Endometrium (tissue), 2 donors: Measurements from ENCODE around the gene SIGLEC1.

Experiments
- FAIRE-seq: peaks from 2 replicates; lab custom pipeline; 2012; peaks lifted over from hg19 to GRCh38; lab: Jason Lieb, UNC
- donor health status: control.
- donor health status: control.

Gene SIGLEC1

DNA sequence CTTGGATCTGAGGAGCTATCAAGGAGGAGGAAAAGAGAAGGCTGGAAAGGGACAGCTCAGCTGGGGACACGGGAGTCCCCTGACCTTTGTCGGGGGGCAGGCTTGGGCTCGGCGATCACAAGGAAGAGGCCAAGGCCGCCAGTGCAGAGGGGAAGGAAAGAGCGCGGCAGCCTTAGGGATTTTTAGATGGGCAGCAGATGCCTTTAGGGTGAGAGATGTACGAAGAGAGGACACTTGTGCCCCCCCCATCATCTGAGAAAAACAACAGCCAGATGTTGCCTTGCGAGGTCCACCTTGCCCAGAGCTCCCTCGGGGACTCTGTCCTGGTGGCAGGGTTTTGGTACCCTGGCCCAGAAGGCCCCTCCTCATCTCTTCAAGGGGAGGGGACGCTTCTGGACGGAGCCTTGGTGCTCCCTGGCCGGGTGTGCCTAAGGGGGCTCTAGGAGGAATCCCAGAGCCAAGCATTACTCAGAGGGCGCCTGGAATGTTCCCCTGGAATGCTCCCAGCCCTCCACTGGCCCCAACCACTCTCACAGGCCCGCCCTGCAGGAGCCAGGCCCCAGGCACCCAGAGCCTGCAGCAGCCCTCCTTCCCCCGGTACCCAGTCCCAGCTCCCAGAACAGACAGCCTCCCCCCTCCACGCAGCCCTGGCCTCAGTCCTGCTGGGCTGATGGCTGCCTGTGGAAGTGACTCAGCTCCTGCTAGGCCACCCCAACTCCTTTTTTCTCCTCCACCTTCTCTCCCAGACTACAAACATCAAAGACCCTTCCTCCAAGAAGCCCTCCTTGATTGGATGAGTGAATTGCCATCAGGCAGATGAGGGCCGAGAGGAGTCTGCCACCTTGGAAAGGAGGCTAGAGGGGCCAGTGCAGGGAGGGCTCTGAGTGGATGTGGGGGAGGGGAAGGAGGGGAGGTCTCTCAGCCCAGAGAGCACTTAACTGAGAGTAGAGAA lies 32.4 kb downstream of the SIGLEC1 start:
- no peak for FAIRE-seq

DNA sequence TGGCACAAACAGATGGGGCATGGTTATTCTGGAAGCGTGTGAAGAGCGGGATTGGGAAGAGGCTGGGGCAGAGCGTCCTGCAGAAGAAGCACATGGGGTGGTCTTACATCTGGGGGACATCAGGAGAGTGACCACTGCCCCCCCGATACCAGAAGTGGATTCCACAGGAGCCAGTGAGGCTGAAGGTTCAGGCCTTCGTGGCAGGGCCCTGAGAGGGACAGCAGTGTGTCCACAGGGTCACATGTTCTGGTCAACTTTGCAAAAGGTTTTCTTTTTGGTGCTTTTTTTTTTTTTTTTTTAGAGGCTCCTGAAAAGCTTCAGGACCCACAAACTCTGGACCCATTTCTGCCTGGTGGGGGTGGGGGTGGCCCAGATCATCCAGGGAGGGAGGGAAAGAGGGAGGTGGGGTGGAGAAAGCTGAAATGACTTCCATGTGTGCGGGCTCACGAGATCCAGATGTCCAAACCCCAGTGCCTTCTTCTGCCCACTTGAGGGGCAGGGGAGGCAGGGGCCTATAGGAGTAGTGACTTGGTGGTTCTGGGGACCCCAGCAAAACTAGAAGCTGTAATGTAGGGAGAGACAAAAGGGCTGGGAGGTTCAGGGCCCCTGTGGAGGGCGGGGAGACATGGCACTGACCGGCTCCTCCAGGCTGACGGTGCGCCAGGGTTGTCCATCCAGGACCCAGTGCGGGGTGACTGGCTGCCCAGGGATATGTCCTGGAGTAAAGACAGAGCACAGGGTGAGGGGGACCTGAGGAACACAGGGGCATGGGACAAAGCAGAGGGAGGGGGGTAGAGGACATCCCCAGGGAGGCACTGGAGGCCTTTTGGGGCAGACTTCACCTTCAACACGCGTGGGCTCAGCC lies 33.3 kb downstream of the SIGLEC1 start:
- no peak for FAIRE-seq

- FAIRE-seq, result no peak
Observed at GRCh38 chr20:3678198-3678597, 34.2 kb downstream of the SIGLEC1 start.

DNA sequence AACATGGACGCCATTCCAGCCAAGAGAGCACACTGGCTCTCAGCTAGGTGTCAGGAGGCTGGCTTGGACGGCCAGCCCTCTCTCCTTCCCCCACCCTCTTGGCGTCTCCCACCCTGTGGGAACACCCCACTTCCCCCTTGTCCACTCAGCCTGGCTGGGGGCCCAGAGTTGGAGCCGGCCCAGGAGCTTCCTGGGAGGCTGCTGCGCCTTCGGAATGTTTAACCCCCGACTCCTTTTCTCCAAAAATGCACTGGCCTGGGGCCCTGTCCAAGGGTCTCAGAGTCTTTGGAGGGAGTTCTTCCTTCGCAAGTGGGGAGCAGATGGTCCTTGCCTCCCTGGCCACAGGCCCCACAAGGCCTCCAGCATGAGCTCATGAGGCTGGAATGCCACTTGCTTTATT lies 34.7 kb downstream of the SIGLEC1 start:
- FAIRE-seq, result peak; percentile 77

GRCh38 chr20:3674995-3675900 lies 37.2 kb downstream of the SIGLEC1 start:
- no peak for FAIRE-seq

DNA sequence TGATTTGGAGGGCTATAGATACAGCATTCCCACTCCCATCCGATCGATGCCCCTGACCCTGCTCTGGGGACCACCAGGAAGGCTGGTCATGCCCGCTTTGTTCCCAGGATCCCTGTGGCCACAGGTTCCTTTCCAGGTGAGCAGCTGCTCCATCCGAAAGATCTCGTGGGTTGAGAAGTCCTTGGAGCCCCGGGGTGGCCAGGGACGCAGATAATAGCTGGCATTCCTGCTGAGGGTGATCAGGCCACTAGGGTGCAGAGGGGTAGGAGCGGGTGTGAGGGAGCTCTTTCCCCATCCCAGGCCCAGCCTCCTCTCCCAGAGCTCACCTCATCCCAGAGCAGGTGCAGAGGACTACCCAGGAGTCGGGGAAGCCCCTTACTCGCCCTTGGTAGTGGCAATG lies 38.0 kb downstream of the SIGLEC1 start:
- FAIRE-seq, result no peak

- no peak for FAIRE-seq
Observed at GRCh38 chr20:3673221-3674070, 39.0 kb downstream of the SIGLEC1 start.

DNA sequence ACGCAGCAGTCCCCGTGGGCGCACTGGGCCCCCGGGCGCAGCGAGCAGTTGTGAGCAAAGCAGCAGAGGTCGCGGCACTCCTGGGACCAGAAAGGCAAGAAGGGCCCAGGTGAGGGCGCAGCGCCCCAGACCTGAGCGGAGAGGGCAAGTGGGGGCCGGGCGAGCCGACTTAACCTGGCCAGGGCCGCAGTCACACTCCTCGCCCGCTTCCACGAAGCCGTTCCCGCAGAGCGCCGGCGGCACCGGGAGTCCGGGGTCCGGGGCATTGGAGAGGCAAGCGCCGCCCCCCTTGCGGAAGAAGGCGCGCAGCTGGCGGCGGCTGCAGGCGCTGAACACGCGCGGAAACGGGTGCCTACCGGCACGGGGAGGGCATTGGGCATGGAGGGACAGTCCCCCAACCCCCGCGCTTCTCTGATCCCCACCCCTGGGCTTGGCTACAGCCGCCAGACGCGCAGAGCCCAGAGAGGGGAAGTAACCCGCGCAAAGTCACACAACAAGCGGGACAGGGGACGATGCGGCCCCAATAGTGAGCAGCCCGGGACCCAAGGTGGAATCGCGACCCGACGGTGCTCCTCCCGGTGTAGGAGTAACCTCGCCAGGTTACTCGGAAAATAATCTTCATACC lies 39.7 kb downstream of the SIGLEC1 start:
- no peak for FAIRE-seq

DNA sequence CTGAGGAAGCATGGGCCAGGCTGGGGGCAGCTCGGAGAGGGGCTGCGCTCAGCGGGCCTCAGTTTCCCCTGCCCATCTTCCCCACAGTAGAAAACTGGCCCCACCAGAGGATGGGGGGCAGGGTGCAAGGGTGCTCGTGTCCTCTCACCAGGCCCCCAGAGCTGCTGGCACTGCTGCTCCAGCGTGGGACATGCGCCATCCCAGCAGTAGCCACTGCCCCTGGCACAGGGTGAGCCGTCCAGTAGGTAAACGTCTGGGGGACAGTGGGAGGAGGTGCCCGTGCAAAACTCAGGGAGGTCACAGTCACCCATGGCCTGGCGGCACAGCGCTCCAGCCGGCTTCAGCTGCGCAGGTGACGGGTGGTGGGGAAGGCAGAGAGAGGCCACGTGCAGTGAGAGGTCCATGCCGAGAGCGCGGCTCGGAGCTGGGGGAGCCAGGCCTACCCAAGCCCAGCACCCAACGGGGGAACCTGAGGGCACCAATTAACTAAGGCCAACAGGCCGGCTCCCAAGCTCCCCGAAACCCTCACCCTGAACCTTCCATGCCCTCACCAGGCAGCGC lies 40.3 kb downstream of the SIGLEC1 start:
- FAIRE-seq, result no peak

DNA sequence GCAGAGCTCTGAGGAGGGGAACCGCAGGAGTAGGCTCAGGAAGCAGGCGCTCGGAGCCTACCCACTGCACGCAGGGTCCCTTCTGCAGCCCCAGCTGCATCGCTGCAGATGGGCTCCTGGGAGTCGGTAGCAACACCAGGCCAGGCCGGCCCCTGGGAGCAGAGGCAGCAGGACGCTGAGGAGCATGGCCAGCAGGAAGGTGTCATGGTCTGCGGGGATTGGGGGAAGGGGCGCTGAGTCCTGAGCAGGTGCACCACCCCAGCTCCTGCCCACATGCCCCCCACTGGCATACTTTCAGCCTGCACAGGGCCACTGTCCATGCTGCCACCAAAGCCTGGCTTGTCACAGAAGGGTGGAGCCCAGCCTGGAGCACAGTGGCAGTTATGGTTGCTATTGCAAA lies 41.5 kb downstream of the SIGLEC1 start:
- no peak for FAIRE-seq

GRCh38 chr20:3670511-3670910 lies 41.9 kb downstream of the SIGLEC1 start:
- no peak for FAIRE-seq

DNA sequence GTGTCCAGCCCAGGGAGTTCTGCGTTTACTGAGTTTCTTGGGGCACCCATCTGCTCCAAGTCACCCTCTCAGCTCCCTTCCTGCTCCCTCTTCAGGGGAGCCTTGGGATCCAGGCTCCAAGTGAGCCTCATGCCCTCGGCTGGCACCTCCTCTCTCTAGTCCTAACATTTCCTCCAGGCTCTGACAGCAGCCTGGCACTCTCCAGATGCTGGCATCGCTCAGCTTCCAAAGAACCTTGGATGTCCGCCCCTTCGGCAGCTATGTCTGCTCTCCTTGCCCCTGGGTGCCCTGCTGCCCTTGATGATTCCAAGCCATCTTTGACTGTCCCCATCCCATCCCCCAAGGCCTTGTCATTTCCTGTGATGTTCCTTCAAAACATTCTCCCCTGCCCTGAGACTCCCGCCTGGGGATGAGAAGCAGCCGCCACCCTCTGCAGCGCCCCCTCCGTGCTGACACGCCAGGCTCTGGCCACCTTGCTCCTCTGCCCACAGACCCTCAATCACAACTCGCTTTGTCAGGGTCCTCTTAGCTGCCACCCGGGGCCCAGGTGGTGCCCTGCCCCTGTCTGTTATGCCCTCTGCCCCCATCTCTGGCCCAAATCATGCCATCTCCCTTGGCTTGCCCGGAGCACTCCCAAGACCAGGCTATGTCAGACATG lies 42.6 kb downstream of the SIGLEC1 start:
- FAIRE-seq, result no peak

DNA sequence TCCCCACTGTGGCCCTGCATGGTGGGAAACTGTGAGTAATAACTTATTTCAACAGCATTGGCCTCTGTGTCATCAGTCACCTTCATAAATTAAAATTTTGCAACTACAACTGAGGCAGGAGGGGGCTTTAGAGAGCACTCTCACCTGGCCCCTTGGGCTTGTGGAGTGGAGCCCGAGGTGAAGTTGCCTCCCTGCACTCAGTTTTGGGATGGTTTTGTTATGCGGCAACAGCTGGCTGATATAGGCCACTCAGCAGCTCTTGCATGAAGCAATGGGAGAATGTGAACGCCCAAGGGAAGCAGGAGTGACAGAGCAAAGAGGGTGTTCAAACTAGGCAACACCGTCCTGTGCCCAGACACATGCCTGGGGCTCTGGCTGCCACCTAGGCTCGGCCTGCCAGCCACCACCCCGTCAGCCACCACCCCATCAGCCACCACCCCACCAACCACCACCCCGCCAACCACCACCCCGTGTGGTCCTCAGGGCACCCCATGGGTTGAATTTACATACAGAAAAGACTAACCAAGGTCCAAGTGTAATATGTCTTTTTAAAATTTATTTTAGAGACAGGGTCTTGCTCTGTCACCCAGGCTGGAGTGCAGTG lies 44.9 kb downstream of the SIGLEC1 start:
- no peak for FAIRE-seq

GRCh38 chr20:3663858-3664257 lies 48.5 kb downstream of the SIGLEC1 start:
- FAIRE-seq, result no peak

- no peak for FAIRE-seq
Observed at GRCh38 chr20:3663031-3663701, 49.2 kb downstream of the SIGLEC1 start, which contains the start of gene GFRA4. GFRA4 (minus strand) TSS chr20:3663399; CDS start chr20:3663399, 0 bp downstream.
